GM23248 (cell line): Measurements from ENCODE around the gene TMPRSS2.

Experiments used
- EZH2 ChIP-seq: fragments of 200-600 bp; sonication (generic); IDR thresholded peaks from 2 replicates; pipeline ENCODE4 v1.6.1; 2018; ENCODE audit warnings: antibody characterized with exemption, mild to moderate bottlenecking; ENCODE audit not compliant: insufficient read depth, poor library complexity, severe bottlenecking
- EZH2phosphoT487 ChIP-seq: fragments of 200-600 bp; sonication (generic); IDR thresholded peaks from 2 replicates; pipeline ENCODE4 v1.6.1; 2018; ENCODE audit warnings: antibody characterized with exemption, moderate library complexity, mild to moderate bottlenecking, low read depth; ENCODE audit not compliant: insufficient read depth

- TF ChIP-seq EZH2: no peak
- no peak for TF ChIP-seq EZH2phosphoT487
Measured at GRCh38 chr21:41466024-41466820, 41.7 kb downstream of the TMPRSS2 start.
